NCI-H1092 treated with DMSO at 0.1 percent for 48 hours (cell line): ENCODE results near the gene HSPB7.
"Not testable (repeated sequence)": the region's sequence is repeated elsewhere in the genome, so short reads cannot be mapped to it uniquely, and the experiment has no call there.

Experiments used
- DNase-seq: peaks from one replicate; lab custom pipeline; 2025; lab: John Stamatoyannopoulos, UW

HSPB7 gene

DNA sequence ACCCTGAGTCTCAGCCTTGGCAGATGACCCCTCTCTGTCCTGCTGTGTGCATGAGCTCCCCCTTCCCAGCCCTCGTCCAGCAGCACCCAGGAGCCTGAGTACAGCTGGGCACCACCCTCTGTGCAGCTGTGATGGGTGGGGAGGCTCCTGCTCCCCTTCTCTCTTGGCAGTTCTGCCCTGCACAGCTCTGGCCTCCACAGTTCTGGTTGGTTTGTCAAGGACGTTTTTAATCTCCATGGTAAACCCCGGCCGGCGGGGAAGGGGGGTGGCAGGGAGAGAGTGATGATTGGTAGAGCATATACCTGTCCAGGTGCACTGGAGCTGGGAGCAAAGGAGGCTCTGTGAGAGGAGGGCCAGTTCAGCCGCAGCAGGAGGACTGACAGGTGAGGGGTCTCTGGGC lies 3.8 kb upstream of the HSPB7 start, which contains the start of gene CLCNKA:
TSS of gene CLCNKA (plus strand) at position 356 of the 400 bp plus-strand sequence. CDS start 584 bp downstream, outside the sequence.
- DNase-seq = no peak

DNA sequence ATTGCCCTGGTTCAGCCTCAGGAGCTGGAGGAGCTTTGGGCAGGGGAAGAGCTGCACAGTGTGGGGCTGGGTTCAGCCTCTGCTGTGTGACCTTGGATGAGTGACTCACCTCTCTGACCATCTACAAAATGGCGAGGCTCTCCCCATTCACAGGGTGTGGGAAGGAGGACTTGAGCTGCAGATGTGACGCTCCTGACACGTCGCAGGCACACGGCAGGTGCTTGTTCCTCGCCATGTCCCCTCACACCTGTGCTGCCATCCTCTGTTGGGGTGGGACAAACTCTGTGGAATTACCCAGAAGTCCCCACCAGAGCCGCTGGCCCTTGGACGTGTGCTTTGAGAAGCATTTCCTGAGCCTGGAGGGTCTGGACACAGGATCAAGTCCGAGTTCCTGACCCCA lies 3.0 kb upstream of the HSPB7 start:
- not testable (repeated sequence) for DNase-seq

DNA sequence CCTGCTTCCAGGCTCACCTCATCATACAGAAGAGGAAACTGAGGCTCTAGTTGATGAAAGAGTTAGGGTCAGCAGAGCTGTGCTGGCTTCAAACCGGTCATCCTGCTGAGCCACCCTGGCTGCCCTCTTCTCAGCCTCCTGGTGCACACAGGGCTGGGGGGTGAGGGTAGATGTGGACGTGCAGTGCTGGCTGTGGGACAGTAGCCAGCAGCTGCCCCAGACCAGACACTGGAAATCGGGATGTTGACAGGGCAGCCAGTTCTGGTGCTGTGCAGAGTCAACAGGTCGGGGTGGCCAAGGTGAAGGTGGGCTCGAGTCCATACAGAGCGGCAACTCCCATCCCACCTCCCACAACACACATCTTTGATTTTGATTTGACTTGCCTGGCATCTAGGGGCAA lies 2.5 kb upstream of the HSPB7 start:
- no peak for DNase-seq

DNA sequence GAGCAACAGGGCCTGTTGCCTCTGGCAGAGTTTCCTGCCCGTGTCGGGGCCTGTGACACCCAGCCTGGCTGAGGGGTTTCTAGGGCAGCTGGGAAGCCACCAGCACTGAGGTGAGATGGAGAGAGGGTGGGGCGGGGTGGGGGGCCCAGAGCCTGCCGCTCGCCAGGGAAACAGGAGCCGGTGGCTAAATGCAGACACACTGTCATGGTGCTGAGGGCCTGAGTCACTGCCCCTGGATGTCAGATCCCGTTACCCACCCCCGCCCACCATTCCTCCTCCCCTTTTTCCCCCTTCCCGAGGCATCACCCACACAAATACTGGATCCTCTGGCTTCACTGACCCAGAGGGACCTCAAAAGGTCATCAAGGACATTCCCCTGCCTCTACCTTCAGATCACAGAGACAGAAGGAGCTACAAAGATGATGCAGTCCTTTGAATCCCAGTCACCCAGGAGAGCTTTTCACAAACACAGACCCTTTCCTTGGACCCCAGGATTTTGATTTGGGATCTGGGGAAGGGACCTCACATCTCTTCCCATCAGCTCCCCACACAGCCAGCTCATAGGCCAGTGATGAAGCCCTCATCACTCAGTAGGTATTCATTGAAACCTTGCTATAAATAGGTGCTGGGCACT lies 1.9 kb upstream of the HSPB7 start:
- no peak for DNase-seq

DNA sequence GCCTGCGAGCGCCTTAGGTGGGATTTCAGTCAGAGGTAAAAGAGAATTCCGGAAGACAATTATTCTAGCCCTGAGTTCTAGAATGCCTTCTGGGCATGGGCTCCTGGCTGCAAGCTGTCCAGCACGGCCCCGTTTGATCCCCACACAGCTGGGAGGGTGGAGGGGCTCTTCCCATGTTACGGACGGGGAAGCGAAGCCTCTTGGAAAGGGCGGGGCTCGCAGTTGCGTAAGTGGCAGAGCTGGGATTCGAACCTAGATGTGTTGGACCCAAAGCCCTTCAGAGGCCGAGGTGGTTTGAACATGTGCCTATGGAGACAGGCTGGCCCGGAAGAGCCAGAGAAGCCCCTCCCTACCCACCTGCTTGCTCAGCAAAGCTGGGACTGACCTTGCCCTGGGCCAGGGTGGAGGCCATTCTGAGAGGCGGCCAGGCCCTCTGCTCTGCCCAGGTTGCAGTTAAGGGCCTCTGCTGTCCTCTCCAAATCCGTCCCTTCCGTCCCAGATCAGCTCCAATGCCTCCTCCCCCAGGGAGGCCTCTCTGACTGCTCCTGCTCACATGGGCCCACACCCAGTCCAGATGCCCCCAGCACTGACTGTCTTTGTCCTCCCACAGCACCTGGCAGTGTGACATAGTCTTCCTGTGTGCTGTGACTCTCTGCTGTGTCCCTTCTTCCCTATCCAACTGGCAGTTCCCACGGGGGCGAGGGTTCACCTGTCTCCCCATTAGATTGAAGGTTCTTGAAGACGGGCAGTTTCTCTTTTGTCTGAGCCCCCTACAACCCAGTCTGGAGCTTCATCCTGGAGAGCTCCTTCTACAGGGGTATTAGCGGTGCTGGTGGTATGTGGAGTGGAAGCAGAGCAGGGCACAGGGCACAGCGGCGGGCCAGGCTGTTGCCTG lies 1.2 kb upstream of the HSPB7 start:
- no peak for DNase-seq

DNA sequence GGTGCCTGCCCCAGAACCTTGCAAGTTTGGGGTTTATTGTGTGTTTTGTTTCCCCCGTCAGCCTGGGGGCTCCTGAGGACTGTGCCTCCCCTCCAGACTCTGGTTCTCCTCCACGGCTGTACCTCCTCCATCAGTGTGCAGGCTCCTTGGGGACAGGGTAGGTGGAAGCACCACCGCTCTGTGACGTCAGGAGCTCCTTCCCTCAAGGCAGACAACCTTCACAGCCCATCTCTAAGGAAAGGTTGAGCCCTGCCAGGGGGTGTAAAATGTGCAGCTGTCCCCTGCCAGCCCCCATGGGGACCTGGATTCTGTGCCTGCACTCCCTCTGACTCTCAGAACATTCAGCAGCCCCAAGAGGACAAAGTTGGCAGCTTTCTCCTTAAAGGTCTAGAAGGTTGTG lies 465 bp upstream of the HSPB7 start:
- DNase-seq = no peak

DNA sequence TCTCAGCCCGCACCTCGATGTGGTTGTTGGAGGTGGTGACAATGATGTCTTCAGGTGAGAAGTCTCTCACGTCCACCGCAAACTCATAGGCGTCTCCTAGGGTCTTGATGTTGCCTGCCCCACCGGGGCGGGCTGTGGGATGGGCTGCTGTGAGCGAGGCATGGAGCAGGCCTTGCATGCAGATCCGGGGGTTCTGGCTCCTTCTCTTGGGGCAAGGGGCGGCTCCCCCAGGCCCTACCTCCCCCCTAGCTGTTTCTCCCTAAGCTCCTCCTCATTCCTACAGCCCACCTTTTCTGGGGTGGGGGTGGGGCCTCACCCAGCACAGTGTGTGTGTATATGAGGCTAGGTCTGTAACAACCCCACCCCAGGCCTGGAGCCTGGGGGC lies 775 bp downstream of the HSPB7 start:
- no peak for DNase-seq

DNA sequence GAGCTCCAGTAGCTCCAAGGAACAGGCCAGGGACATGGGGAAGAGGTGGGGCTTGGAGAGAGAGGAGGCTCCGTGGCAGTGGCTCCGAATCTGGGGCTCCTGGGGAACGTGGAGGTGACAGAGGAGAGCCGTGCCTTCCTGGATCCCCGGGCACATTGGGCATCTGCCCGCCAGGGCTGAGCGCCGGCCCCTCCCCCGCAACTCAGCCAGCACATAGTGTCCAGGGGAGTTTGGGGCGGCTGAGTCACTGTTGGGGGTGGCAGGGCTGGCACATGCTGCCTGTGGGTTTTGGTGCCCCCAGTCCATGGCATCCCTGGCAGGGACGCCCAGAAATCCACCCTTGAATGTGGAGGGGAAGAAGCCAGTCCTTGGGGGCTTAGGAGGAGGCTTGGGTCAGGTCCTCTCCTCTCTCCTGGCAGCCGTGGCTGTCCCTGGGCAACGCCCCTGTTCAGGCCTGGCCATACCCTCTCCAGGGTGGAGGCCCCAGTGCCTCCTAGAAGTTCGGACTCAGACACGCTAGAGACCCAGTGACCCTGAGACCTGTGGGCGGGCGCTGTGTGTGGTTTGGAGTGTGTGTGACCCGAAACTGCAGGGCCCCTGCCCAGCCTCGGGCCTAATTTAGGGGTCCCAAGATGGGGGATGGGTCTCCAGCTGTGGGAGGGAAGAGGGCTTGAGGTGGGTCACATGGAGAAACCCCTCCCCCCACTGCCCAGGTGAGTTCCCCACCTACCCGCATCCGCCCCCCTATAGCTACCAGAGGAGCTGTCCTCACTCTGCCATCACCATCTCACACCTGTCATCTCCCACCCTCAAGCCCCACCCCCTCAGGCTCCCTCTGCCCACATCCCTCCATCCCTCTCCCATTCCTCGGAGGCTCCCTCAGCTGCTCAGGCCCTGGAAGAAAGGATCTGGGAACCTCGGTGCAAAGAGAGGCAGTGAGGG lies 1.6 kb downstream of the HSPB7 start:
- no peak for DNase-seq

DNA sequence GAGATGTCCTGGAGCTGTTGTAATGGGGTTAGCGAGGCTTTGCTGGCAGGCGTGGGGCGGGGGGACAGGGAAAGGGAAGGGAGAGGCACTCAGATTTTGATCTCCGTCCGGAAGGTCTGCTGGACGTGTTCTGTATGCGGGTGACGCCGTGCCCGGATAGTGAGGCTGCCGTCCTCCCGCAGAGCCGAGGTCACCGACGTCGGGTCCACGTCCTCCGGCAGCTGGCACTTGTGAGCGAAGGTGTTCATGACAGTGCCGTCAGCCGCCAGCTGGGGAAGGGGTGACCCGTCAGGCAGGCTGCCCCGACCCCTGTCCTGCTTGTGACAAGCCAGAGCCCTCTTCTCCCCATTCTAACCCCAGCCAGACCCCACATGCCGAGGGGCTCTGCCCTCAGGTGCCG lies 2.4 kb downstream of the HSPB7 start:
- no peak for DNase-seq

DNA sequence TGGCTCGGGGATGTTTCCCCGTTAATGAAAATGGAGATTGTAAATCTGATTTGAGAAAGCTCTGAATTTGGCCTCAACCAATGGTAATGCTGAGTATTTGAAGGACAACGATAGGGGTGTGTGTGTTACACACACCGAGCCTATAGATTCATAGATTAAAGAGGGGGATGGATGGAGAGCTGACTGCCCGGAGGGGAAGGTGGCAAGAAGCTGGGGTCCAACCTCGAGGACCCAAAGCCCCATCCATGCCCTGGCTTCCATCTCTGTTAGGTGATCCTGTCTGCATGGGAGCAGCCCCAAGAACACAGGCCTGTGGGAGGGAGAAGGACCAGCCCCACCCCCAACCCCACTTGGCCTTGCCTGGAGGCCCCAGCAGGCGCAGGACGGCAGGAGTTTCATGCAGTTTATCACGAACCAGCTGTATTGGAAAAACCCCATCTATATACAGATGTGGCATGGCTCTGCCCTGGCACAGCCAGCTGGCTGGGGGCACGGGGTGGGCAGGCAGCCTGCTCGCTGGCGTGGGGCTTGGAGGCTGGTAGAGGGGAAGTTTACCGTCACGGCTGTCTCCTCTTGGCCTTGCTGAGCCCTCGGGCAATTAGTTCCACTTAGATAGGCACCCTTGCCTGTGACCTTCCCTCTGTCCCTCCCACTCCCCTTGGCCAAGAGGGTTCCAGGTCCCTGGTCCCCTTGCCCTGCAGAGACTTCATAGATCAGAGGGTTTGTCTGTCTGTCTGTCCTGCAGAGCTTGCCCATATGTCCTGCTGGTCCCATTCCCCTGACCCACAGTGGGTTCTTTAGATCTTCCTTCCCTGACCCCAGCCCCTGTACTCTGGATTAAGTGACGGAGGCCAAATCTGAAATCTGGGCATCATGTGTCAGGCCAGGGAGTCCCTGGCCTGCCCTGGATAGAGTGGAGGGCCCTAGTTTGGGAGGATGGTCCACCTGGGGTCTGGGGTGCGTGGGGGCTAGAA lies 3.0 kb downstream of the HSPB7 start:
- no peak for DNase-seq

DNA sequence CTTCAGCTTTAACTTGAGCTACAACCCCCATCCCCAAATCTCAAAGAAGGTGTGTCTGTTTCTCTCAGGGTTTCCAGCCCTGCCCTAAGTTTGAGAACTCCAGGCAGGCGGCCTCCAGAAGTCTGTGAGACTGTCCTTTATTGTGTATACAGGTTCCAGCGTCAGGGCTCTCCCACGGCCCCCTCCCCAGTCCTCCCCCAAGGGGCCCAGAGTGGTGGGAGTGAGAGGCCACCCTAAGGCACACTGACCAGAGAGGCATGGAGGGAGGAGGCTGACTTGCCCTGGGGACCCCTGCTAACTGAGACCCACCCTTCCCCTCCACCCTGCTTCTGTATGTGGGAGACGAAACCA lies 4.0 kb downstream of the HSPB7 start:
- DNase-seq = no peak

DNA sequence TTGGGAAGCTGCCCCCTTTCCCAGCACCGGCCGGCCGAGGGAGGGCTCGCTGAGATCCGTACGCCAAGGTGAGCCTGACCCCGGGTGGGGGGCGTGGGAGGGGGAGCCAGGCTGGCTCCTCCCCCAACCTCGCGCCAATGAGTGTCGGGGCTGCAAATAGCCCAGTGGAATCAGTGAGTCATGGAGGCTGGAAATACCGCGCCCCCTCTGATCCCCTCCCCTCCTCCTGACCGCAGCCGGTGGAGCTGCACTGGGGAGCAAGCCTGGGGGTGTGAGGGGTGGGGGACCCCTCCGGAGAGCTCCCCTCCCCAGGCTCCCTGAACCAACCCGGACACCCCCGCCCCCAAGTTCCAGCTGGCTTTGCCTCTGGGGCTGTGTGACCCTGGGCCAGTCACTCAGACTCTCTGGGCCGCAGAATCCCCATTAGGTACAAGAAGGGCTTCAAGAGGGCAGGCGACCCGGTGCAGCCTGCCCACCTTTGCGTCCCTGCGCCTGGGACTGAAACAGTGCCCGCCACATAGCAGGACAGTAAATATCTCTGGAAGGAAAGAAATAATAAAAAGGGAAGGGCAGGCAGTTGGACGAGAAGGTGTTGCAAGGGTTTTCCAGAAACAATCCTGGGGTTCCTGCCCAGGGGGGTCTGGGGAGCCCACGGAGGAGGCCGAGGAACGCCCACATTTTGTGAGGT lies 4.5 kb downstream of the HSPB7 start:
- no peak for DNase-seq

DNA sequence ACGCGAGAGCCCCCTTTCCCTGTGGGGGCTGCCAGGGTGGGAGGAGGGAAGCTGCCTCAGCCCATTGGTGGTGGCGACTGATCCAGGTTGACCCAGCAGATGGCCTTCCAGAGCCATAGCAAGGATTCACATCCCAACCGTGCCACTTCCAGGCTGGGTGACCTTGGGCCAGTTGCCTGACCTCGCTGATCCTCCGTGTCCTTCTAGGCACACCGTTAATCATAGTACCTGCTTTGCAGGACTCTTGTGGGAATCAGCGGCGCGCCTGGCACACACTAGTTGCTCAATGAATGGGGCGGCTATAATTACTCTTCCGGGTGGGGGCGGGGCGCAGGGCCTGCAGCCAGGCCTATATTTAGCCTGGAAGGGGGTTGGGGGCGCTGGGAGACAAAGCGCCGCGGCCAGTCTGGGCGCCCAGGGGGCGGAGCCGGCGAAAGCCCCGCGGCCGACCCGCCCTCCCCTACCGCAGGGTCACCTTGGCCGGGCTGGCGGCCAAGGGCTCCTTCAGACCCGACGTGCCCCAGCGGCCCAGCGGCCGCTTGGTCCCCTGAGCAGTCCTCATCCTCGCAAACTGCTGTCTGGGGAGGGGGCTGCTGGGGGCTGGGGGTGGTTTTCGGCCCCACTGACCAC lies 5.1 kb downstream of the HSPB7 start:
- DNase-seq = peak; percentile 28

DNA sequence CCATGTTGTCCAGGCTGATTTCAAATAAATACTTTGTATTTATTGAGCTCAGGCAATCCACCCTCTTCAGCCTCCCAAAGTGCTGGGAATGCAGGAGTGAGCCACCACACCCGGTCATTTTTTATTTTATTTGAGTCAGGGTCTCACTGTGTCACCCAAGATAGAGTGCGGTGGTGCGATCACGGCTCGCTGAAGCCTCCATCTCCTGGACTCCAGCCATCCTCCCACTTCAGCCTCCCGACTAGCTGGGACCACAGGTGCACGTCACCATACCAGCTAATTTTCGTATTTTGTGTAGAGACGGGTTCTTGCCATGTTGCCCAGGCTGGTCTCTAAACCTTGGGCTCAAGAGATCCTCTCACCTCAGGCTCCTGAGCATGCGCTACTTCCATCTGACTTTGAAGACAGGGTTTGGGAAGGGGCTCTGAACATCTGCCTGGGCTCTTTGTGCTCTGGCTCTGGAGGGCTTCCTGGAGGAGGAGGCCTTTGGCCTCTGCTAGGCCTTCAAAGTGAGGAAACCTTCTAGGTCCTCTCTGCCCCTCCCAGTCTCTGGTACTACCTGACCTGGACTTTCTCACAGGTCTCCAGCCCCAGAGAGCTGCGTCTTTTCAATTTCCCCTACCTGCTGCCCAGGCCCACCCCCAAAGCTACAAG lies 5.8 kb downstream of the HSPB7 start:
- no peak for DNase-seq

DNA sequence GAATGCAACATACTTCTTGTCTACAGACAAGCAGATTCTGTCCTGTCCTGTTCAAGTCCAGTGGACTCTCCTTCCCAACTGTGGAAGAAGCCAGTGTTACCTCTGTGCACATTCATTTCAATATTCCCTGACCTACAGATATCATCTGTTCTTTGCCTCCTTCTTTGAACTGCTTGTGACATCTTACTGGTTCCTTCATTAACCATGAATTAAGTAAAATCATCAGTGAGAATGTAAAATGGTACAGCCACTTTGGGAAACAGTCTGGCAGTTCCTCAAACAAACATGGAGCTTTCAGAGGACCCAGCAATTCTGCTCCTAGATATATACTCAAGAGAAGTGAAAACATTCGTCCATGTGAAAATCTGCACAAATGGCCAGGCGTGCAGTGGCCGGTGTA lies 7.0 kb downstream of the HSPB7 start:
- DNase-seq = no peak

DNA sequence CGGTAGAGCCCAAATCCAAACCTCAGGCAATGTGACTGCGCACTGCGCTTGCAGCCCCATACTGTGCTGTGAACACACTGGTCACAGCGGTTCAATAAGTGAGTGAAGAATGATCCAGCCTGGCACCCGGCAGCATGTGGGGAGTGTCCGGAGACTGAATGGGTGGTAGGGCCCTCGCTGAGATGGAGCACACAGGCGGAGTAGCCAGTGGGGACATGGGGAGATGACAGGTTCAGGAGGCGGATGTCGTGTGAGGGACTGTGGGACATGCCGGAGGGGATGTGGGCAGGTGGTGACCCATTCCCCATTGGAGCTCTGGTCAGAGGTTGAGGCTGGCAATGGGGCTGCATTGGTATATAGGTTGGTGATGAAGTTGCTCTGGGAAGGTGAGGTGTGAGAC lies 8.2 kb downstream of the HSPB7 start:
- no peak for DNase-seq

DNA sequence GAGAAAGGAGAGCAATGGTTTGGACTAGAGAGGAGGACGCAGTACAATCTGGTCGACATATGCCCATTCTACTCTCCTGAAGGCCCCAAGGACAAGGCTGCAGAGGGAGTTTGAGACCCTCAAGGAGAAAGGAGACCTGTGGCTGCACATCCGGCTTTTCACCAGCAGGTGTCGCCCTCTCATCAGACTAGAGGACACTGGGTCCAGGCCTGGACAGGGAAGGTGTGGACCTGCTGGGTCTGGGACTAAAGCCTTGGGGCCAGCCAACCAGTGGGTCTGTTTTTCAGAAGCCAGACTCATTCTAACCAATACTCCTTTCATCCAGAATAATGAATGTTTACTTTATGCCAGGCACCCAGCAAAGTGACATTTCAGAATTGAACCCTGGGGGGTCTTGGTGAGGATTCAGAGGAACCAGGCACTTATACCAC lies 8.8 kb downstream of the HSPB7 start:
- DNase-seq = peak; percentile 57

DNA sequence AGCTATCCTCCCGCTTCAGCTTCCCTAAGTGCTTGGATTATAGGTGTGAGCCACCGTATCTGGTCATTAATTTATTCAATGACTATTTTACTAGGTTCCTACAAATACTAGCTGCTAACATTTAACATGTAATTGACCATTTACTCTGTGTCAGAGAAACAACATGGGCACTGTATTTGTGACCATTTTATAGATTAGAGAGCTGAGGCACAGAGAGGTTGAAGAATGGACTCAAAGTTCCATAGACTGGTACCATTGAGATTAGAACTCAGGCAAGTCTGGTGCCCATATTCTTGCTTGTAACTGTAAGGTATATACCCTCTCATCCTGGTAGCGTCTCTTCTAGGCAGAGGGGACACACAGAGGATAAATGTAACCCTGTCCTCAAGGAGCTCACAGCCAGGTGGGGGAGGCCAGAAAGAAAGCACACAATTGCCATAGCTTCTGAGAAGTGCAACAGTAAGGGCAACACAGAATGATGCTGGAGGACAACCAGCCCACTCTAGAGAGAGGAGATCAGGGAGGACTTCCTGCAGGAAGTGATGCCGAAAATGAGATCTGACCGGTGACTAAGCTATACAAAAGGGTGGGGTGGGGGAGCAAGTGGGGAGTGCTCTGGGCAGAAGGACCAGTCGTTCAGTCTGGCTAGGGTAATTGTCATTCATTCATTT lies 10.0 kb downstream of the HSPB7 start:
- DNase-seq = no peak
